K562 (cell line): ENCODE data around the gene OTUD5. TPM values are rescaled to one million over a fixed set of nuclear protein-coding genes. Genes with fewer than 3 reads are reported as not detected.

Experiments used
- ARID4B ChIP-seq: sonication (generic); formaldehyde crosslinking; IDR thresholded peaks from 2 replicates; pipeline ENCODE4 v1.8.0; 2022; ENCODE audit warnings: mild to moderate bottlenecking, missing genetic modification reagents
- CBFA2T2 ChIP-seq: fragments of 450-650 bp; conservative IDR thresholded peaks from 2 replicates; pipeline ENCODE4 v1.6.1; 2017; ENCODE audit warnings: mild to moderate bottlenecking
- HINFP ChIP-seq: fragments of 450-650 bp; conservative IDR thresholded peaks from 2 replicates; pipeline ENCODE4 v1.6.1; 2016; ENCODE audit warnings: missing genetic modification characterization, low read depth, mild to moderate bottlenecking, control low read depth, missing compliant biosample characterization
- MAFG ChIP-seq: fragments of 450-650 bp; conservative IDR thresholded peaks from 2 replicates; pipeline ENCODE4 v1.6.1; 2016; ENCODE audit warnings: missing genetic modification characterization, missing compliant biosample characterization
- MLLT1 ChIP-seq, 2 experiments: fragments of 450-650 bp; IDR thresholded peaks; 2 replicates each; pipeline ENCODE4 v1.6.1; 2016
- NFIX ChIP-seq: fragments of 250-450 bp; sonication (Bioruptor Pico); IDR thresholded peaks from 2 replicates; pipeline ENCODE4 v1.4.0; 2020; ENCODE audit warnings: low read depth, mild to moderate bottlenecking, moderate library complexity
- RBM17 ChIP-seq: fragments of 200-400 bp; formaldehyde crosslinking; IDR thresholded peaks from 2 replicates; pipeline ENCODE4 v1.6.1; 2017; ENCODE audit warnings: low read depth, mild to moderate bottlenecking, low read length, borderline replicate concordance
- RCOR1 ChIP-seq, 2 experiments: IDR thresholded peaks; 2 replicates each; pipeline ENCODE4 v1.6.1; 2012; ENCODE audit warnings: low read depth in 2 of 2, low read length in 2 of 2, borderline replicate concordance in 1 of 2, improper control_type of control experiment in 1 of 2
- RFX1 ChIP-seq: fragments of 450-650 bp; IDR thresholded peaks from 2 replicates; pipeline ENCODE4 v1.6.1; 2016; ENCODE audit warnings: mild to moderate bottlenecking, moderate library complexity
- SMC3 ChIP-seq: conservative IDR thresholded peaks from 2 replicates; pipeline ENCODE4 v1.6.1; 2011; ENCODE audit warnings: low read depth, low read length, improper control_type of control experiment; ENCODE audit not compliant: insufficient read depth
- ZFP1 ChIP-seq: fragments of 450-650 bp; formaldehyde crosslinking; IDR thresholded peaks from 2 replicates; pipeline ENCODE4 v1.4.0; 2020; ENCODE audit warnings: mild to moderate bottlenecking, mixed read lengths
- ZNF217 ChIP-seq: sonication (generic); formaldehyde crosslinking; IDR thresholded peaks from 2 replicates; pipeline ENCODE4 v1.8.0; 2022; ENCODE audit warnings: mild to moderate bottlenecking, missing genetic modification reagents
- ZNF592 ChIP-seq: fragments of 450-650 bp; IDR thresholded peaks from 2 replicates; pipeline ENCODE4 v1.6.1; 2017; ENCODE audit warnings: antibody characterized with exemption, mild to moderate bottlenecking
- polyA plus RNA-seq, 8 experiments: library from polyadenylated mRNA; depleted of rRNA in 4 of 8; stranded (reverse) in 5 of 8; unstranded in 3 of 8; fragments of >200 nt; fragmentation: Nextera tagmentation in 2 of 8; fragmentation: Illumina TruSeq in 1 of 8; extraction: Ambion mirVana in 2 of 8; extraction: Trizol in 1 of 8; gene quantifications; 2 replicates each; pipeline versions ENCODE4 v1.2.1 to v1.2.3, GENCODE V29; 2011 to 2014; ENCODE audit warnings: inconsistent platforms in 1 of 8, missing spikeins in 1 of 8
- total RNA-seq, 7 experiments: library from RNA; depleted of rRNA in 6 of 7; stranded (reverse); fragments of >200 nt in 6 of 7; fragmentation: Illumina TruSeq in 2 of 7; extraction: Trizol in 2 of 7; gene quantifications; 2 replicates each; pipeline versions ENCODE4 v1.2.1 to v1.2.3, GENCODE V29; 2011 to 2021; ENCODE audit warnings: low replicate concordance in 1 of 7

The OTUD5 gene
- total and polyA plus RNA-seq, 9 of the 15 experiments (the other 6 are each of a cell fraction or from before 2014, with no cell fraction given) = 3.6 to 102 (median 59.0) TPM

GRCh38 chrX:48891402-48892288 is 65.8 kb downstream of the OTUD5 start (continued):
- TF ChIP-seq ARID4B (no peak), RBM17 (no peak), CBFA2T2 (no peak), SMC3 (peak; percentile 50; the same call in 1 of the 2 replicates), HINFP (tag) (no peak), RFX1 (no peak), NFIX (CRISPR knock-in tag) (no peak), MLLT1 (IDR thresholded peaks at IDR 0.05) (no peak), MAFG (no peak), ZFP1 (no peak), RCOR1 (IDR thresholded peaks at IDR 0.05; ENCODE audit: borderline replicate concordance in 1 of 2, low read depth in 2 of 2, low read length in 2 of 2) (peak in 1 of 2 experiments; percentile 55; a peak in 2 of 4 replicates), ZNF592 (no peak), ZNF217 (CRISPR knock-in tag) (no peak)
